HUDEP-2 (cell line): ENCODE measurements around the gene MAN2A2.
"Not testable (repeated sequence)": the region's sequence is repeated elsewhere in the genome, so short reads cannot be mapped to it uniquely, and the experiment has no call there.

Experiments used
- DNase-seq, 76 experiments: peaks; one replicate each; lab custom pipeline; 2025; ENCODE audit not compliant: unreplicated experiment in 76 of 76; lab: John Stamatoyannopoulos, UW

The MAN2A2 gene

GRCh38 chr15:90901175-90902039 is 1.7 kb upstream of the MAN2A2 start:
- peak in 75 of 76 experiments; percentile 51 to 99 (median 94) for DNase-seq

GRCh38 chr15:90902040-90902839 is 862 bp upstream of the MAN2A2 start:
- DNase-seq: peak in 55 of 76 experiments; percentile 10 to 73 (median 52)

GRCh38 chr15:90903733-90904536 is 833 bp downstream of the MAN2A2 start:
- peak in 64 of 76 experiments; percentile 11 to 73 (median 46) for DNase-seq

GRCh38 chr15:90904746-90905145 is 1.6 kb downstream of the MAN2A2 start:
- no peak for DNase-seq

GRCh38 chr15:90905306-90906180 is 2.4 kb downstream of the MAN2A2 start:
- DNase-seq: peak in 1 of 76 experiments; percentile 17

- DNase-seq: no peak
These were observed 3.2 kb downstream of the MAN2A2 start for GRCh38 chr15:90906181-90906849.

- no peak for DNase-seq
These were observed 4.1 kb downstream of the MAN2A2 start for GRCh38 chr15:90907051-90907660.

GRCh38 chr15:90907838-90908507 is 4.9 kb downstream of the MAN2A2 start:
- no peak for DNase-seq

- DNase-seq: not testable (repeated sequence)
These were observed 6.3 kb downstream of the MAN2A2 start for GRCh38 chr15:90909449-90909848.

GRCh38 chr15:90909976-90910375 is 6.9 kb downstream of the MAN2A2 start:
- DNase-seq: no peak

- no peak for DNase-seq
These were observed 7.6 kb downstream of the MAN2A2 start for GRCh38 chr15:90910441-90911301.

- no peak for DNase-seq
These were observed 8.2 kb downstream of the MAN2A2 start for GRCh38 chr15:90911302-90911623.

GRCh38 chr15:90911906-90912769 is 9.0 kb downstream of the MAN2A2 start:
- DNase-seq: no peak

GRCh38 chr15:90912770-90913075 is 9.6 kb downstream of the MAN2A2 start:
- no peak for DNase-seq

GRCh38 chr15:90913398-90913944 is 10.4 kb downstream of the MAN2A2 start:
- no peak for DNase-seq

GRCh38 chr15:90914305-90915080 is 11.4 kb downstream of the MAN2A2 start:
- no peak for DNase-seq
